IMR-90 (cell line): ENCODE results near the gene KRT80. TPM values are rescaled to one million over a fixed set of nuclear protein-coding genes. Genes with fewer than 3 reads are reported as not detected.

Experiments
- ATAC-seq: fragments of 200-7000 bp; cut with Tn5 transposase; 2 replicates; pipeline ENCODE4 v1.9.1; 2020; ENCODE audit warnings: low read depth, mild to moderate bottlenecking, moderate library complexity
- BruUV-seq: library from RNA; stranded (reverse); fragments of 400-500 nt; replicated peaks from 2 replicates; lab custom pipeline; 2021; lab: Mats Ljungman, UMichigan
- CTCF ChIA-PET: fragments of 300-600 bp; formaldehyde crosslinking; extraction: SDS; loops from one replicate; lab custom pipeline; 2021; ENCODE audit warnings: antibody characterized with exemption; lab: Yijun Ruan, JAX
- POLR2A ChIA-PET: fragments of 300-600 bp; sonication (Branson Sonifier 250); formaldehyde crosslinking; loops from one replicate; lab custom pipeline; 2022; ENCODE audit warnings: antibody characterized with exemption; ENCODE audit not compliant: unreplicated experiment; lab: Charles Lee
- DNase-seq: peaks from one replicate; pipeline ENCODE4 v3.0.0; 2013
- H2AFZ ChIP-seq: replicated peaks from 2 replicates; pipeline ENCODE3; 2013; ENCODE audit warnings: low read length, mild to moderate bottlenecking; ENCODE audit not compliant: poor library complexity
- H2AK5ac ChIP-seq: 2 replicates; pipeline ENCODE4 v1.6.1; 2013; ENCODE audit warnings: low read depth, low read length, inconsistent platforms
- H2AK9ac ChIP-seq: replicated peaks from 2 replicates; pipeline ENCODE3; 2013; ENCODE audit warnings: mild to moderate bottlenecking, low read depth, low read length, moderate library complexity; ENCODE audit not compliant: poor library complexity
- H2BK120ac ChIP-seq: 2 replicates; pipeline ENCODE4 v1.6.1; 2013; ENCODE audit warnings: low read depth, low read length, inconsistent platforms
- H2BK15ac ChIP-seq: 3 replicates; pipeline ENCODE4 v1.6.1; 2013; ENCODE audit warnings: low read depth, low read length, inconsistent platforms
- H2BK20ac ChIP-seq: 2 replicates; pipeline ENCODE4 v1.6.1; 2013; ENCODE audit warnings: low read depth, mild to moderate bottlenecking, inconsistent platforms, low read length, moderate library complexity
- H2BK5ac ChIP-seq: 2 replicates; pipeline ENCODE4 v1.6.1; 2013; ENCODE audit warnings: mild to moderate bottlenecking, low read depth, low read length, inconsistent platforms; ENCODE audit not compliant: poor library complexity, severe bottlenecking
- H3K14ac ChIP-seq: replicated peaks from 2 replicates; pipeline ENCODE4 v1.6.1; 2013; ENCODE audit warnings: low read depth, low read length, inconsistent platforms
- H3K18ac ChIP-seq: 2 replicates; pipeline ENCODE4 v1.6.1; 2013; ENCODE audit warnings: low read depth, low read length, control low read depth
- H3K23ac ChIP-seq: 2 replicates; pipeline ENCODE4 v1.6.1; 2013; ENCODE audit warnings: low read depth, low read length, inconsistent platforms
- H3K27ac ChIP-seq: 2 replicates; pipeline ENCODE4 v1.5.1; 2013; ENCODE audit warnings: mild to moderate bottlenecking, control low read depth, low read length; ENCODE audit not compliant: insufficient read depth
- H3K27me3 ChIP-seq: 2 replicates; pipeline ENCODE4 v1.6.1; 2013; ENCODE audit warnings: low read length; ENCODE audit not compliant: control insufficient read depth, insufficient read depth
- H3K36me3 ChIP-seq: 2 replicates; pipeline ENCODE4 v1.6.1; 2013; ENCODE audit warnings: low read length, mixed read lengths; ENCODE audit not compliant: control insufficient read depth, insufficient read depth
- H3K4ac ChIP-seq: 2 replicates; pipeline ENCODE4 v1.6.1; 2013; ENCODE audit warnings: low read depth, low read length, inconsistent platforms
- H3K4me1 ChIP-seq: 2 replicates; pipeline ENCODE4 v1.6.1; 2013; ENCODE audit warnings: low read length, mixed read lengths; ENCODE audit not compliant: control insufficient read depth, insufficient read depth
- H3K4me2 ChIP-seq: 2 replicates; pipeline ENCODE4 v1.6.1; 2013; ENCODE audit warnings: low read depth, mild to moderate bottlenecking, control low read depth, low read length, moderate library complexity
- H3K4me3 ChIP-seq: 2 replicates; pipeline ENCODE4 v1.5.1; 2013; ENCODE audit warnings: low read depth, mild to moderate bottlenecking, control low read depth, low read length, moderate library complexity; ENCODE audit not compliant: insufficient read depth
- H3K56ac ChIP-seq: 2 replicates; pipeline ENCODE4 v1.6.1; 2013; ENCODE audit warnings: low read length, inconsistent platforms; ENCODE audit not compliant: insufficient read depth; ENCODE audit errors: extremely low read depth
- H3K79me1 ChIP-seq, 2 experiments: 2 replicates each; pipeline ENCODE4 v1.6.1; 2013; ENCODE audit warnings: low read length in 2 of 2, inconsistent platforms in 1 of 2, low read depth in 1 of 2
- H3K9ac ChIP-seq: 2 replicates; pipeline ENCODE4 v1.6.1; 2013; ENCODE audit warnings: low read depth, low read length, control low read depth
- H3K9me1 ChIP-seq: 2 replicates; pipeline ENCODE4 v1.6.1; 2013; ENCODE audit warnings: low read length, inconsistent platforms; ENCODE audit not compliant: insufficient read depth
- H3K9me3 ChIP-seq: 2 replicates; pipeline ENCODE4 v1.6.1; 2013; ENCODE audit warnings: low read length; ENCODE audit not compliant: control insufficient read depth, insufficient read depth
- H4K20me1 ChIP-seq: 2 replicates; pipeline ENCODE4 v1.6.1; 2013; ENCODE audit warnings: low read length, inconsistent platforms; ENCODE audit not compliant: insufficient read depth
- H4K5ac ChIP-seq: 2 replicates; pipeline ENCODE4 v1.6.1; 2013; ENCODE audit warnings: mild to moderate bottlenecking, low read depth, low read length, control low read depth
- H4K8ac ChIP-seq, 2 experiments: 2 replicates each; pipeline ENCODE4 v1.6.1; 2013; ENCODE audit warnings: low read depth in 2 of 2, low read length in 2 of 2, control low read depth in 1 of 2, inconsistent platforms in 1 of 2
- H4K91ac ChIP-seq: 2 replicates; pipeline ENCODE4 v1.6.1; 2013; ENCODE audit warnings: low read depth, low read length, inconsistent platforms; ENCODE audit not compliant: insufficient read depth
- BHLHE40 ChIP-seq: fragments of 150-350 bp; IDR thresholded peaks from 2 replicates; pipeline ENCODE4 v1.6.1; 2016; ENCODE audit warnings: mild to moderate bottlenecking, low read depth, low read length
- CEBPB ChIP-seq: IDR thresholded peaks from 2 replicates; pipeline ENCODE4 v1.6.1; 2012; ENCODE audit warnings: low read depth, low read length, improper control_type of control experiment
- CHD1 ChIP-seq: IDR thresholded peaks from 2 replicates; pipeline ENCODE4 v1.6.1; 2012; ENCODE audit warnings: low read depth, low read length, improper control_type of control experiment
- CTCF ChIP-seq: conservative IDR thresholded peaks from 2 replicates; pipeline ENCODE4 v1.5.1; 2012; ENCODE audit warnings: mild to moderate bottlenecking, low read depth, low read length, improper control_type of control experiment
- FOS ChIP-seq: fragments of 150-350 bp; IDR thresholded peaks from 2 replicates; pipeline ENCODE4 v1.6.1; 2016; ENCODE audit warnings: low read depth, low read length
- MAFK ChIP-seq: IDR thresholded peaks from 2 replicates; pipeline ENCODE4 v1.6.1; 2012; ENCODE audit warnings: low read depth, low read length, improper control_type of control experiment
- MAZ ChIP-seq: IDR thresholded peaks from 2 replicates; pipeline ENCODE4 v1.6.1; 2012; ENCODE audit warnings: low read depth, mild to moderate bottlenecking, low read length, improper control_type of control experiment, moderate library complexity, borderline replicate concordance
- MXI1 ChIP-seq: IDR thresholded peaks from 2 replicates; pipeline ENCODE4 v1.6.1; 2012; ENCODE audit warnings: low read depth, mild to moderate bottlenecking, low read length, moderate library complexity, borderline replicate concordance
- NFE2L2 ChIP-seq: fragments of 150-350 bp; IDR thresholded peaks from 2 replicates; pipeline ENCODE4 v1.6.1; 2016; ENCODE audit warnings: low read depth, mild to moderate bottlenecking, low read length
- POLR2A ChIP-seq: IDR thresholded peaks from 2 replicates; pipeline ENCODE4 v1.6.1; 2012; ENCODE audit warnings: mild to moderate bottlenecking, low read depth, low read length
- RAD21 ChIP-seq: IDR thresholded peaks from 2 replicates; pipeline ENCODE4 v1.6.1; 2012; ENCODE audit warnings: low read length, improper control_type of control experiment
- RCOR1 ChIP-seq: IDR thresholded peaks from 2 replicates; pipeline ENCODE4 v1.6.1; 2012; ENCODE audit warnings: mild to moderate bottlenecking, low read length, improper control_type of control experiment; ENCODE audit not compliant: insufficient replicate concordance
- RFX5 ChIP-seq: IDR thresholded peaks from 2 replicates; pipeline ENCODE4 v1.8.0; 2012; ENCODE audit warnings: low read depth, mild to moderate bottlenecking, low read length, moderate library complexity
- SMC3 ChIP-seq: fragments of 150-350 bp; IDR thresholded peaks from 2 replicates; pipeline ENCODE4 v1.6.1; 2016; ENCODE audit warnings: low read depth, mild to moderate bottlenecking, antibody characterized with exemption, low read length, moderate library complexity
- WGBS, 2 experiments: methylation state at CpG; one replicate each; pipeline versions ENCODE4 v1.1.5 to v1.1.7; 2013; ENCODE audit warnings: missing lambda C conversion rate in 2 of 2; ENCODE audit not compliant: insufficient read length in 1 of 2; ENCODE audit errors: extremely low coverage in 2 of 2; 5-methylcytosine and 5-hydroxymethylcytosine counted together
- dilution Hi-C: fragments of 300-500 bp; cut with HindIII; formaldehyde crosslinking; loops from one replicate; pipeline ENCODE4 v1.14.3; 2018; ENCODE audit warnings: low sequenced_read_pairs; ENCODE audit not compliant: unreplicated experiment
- in situ Hi-C: fragments of 300-500 bp; cut with MboI; formaldehyde crosslinking; loops from 3 replicates; pipeline ENCODE4 v1.14.3; 2019; ENCODE audit warnings: low sequenced_read_pairs, inconsistent platforms, mixed read lengths
- intact Hi-C: fragments of 100-400 bp; cut with micrococcal nuclease; formaldehyde crosslinking; loops from 2 replicates; pipeline ENCODE4 v1.10.0; 2022
- polyA plus RNA-seq, 3 experiments: library from polyadenylated mRNA; depleted of rRNA; stranded (reverse); fragments of >200 nt; gene quantifications; 2 replicates each; pipeline ENCODE4 v1.2.3, GENCODE V29; 2012; ENCODE audit warnings: low replicate concordance in 1 of 3
- total RNA-seq: library from RNA; depleted of rRNA; stranded (reverse); fragments of >200 nt; gene quantifications from 2 replicates; pipeline ENCODE4 v1.2.3, GENCODE V29; 2012
- TF ChIP-seq, protein P1 (sequence below): fragments of 150-350 bp; IDR thresholded peaks from 2 replicates; pipeline ENCODE4 v1.6.1; 2016; ENCODE audit warnings: low read depth, mild to moderate bottlenecking, low read length, moderate library complexity, borderline replicate concordance
- TF ChIP-seq, protein P2 (sequence below): fragments of 150-350 bp; IDR thresholded peaks from 2 replicates; pipeline ENCODE4 v1.6.1; 2017; ENCODE audit warnings: mild to moderate bottlenecking, antibody characterized with exemption, low read length, low read depth

KRT80 gene
- total and polyA plus RNA-seq, 2 of the 4 experiments (the other 2 are of a cell fraction) = 0.54 to 3.4 TPM

DNA sequence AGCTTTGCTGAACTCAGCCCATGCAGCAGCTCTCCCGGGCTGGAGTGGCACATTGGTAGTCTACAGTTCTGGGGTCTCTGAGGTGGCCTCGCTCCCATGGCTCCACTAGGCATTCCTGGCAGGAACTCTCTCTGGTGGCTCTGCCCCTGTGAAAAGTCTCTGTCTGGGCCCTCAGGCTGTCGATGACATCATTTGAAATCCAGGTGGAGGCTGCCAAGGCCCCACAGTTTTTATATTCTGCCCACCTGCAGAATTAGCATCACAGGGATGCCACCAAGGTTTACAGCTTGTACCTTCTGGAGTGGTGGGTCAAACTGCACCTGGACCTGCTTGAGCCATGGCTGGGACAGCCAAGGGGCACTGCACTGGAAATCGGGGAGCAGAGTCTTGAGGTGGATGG is 31.6 kb downstream of the KRT80 start:
- WGBS, 2 experiments = 67% methylated on average over 1 of the region's 4 CpGs; no CpG with 5 or more reads in 1 of the 2 experiments
- dilution Hi-C loops (no loop called here), intact Hi-C loops (no loop called here), in situ Hi-C loops (no loop called here)
- Histone ChIP-seq H3K4me2 (no peak overlapping the region), H2AK5ac (no peak overlapping the region), H3K79me1 (no peaks in the 10 kb centered on the region), H3K4me1 (peaks cover 8% of the 10 kb centered on the region), H3K9me1 (peaks cover 6% of the 10 kb centered on the region; the same call in 1 of the 2 replicates), H4K8ac (no peak overlapping the region), H2BK120ac (no peak overlapping the region), H3K9ac (no peak overlapping the region), H2BK5ac (no peak overlapping the region), H3K9me3 (no peaks in the 10 kb centered on the region), H3K4ac (no peak overlapping the region), H3K14ac (no peak overlapping the region), H3K4me3 (no peak overlapping the region), H3K23ac (no peak overlapping the region), H2BK15ac (no peak overlapping the region), H4K91ac (0 out of 2 replicates have a peak overlapping the region, but pooled peaks have one; percentile 6), H4K20me1 (no peaks in the 10 kb centered on the region), H2AFZ (no peak overlapping the region), H2AK9ac (no peak overlapping the region), H4K5ac (no peak overlapping the region), H3K36me3 (no peaks in the 10 kb centered on the region), H2BK20ac (no peak overlapping the region), H3K56ac (no peak overlapping the region), H3K27ac (no peak overlapping the region), H3K27me3 (no peaks in the 10 kb centered on the region), H3K18ac (no peak overlapping the region)
- ChIA-PET CTCF (interaction anchor here (0.7 kb wide), 1 partner anchor 119 kb away, joined by 3 read pairs; no protein-coding TSS in a partner anchor), POLR2A (no interaction called here)
- BruUV-seq = no TSS peak
- TF ChIP-seq, protein P1, sequence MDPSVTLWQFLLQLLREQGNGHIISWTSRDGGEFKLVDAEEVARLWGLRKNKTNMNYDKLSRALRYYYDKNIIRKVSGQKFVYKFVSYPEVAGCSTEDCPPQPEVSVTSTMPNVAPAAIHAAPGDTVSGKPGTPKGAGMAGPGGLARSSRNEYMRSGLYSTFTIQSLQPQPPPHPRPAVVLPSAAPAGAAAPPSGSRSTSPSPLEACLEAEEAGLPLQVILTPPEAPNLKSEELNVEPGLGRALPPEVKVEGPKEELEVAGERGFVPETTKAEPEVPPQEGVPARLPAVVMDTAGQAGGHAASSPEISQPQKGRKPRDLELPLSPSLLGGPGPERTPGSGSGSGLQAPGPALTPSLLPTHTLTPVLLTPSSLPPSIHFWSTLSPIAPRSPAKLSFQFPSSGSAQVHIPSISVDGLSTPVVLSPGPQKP = no peak
- TF ChIP-seq NFE2L2 = no peak
- TF ChIP-seq RFX5 = no peak
- TF ChIP-seq MAZ = no peak
- TF ChIP-seq RCOR1 = no peak
- TF ChIP-seq, protein P2, sequence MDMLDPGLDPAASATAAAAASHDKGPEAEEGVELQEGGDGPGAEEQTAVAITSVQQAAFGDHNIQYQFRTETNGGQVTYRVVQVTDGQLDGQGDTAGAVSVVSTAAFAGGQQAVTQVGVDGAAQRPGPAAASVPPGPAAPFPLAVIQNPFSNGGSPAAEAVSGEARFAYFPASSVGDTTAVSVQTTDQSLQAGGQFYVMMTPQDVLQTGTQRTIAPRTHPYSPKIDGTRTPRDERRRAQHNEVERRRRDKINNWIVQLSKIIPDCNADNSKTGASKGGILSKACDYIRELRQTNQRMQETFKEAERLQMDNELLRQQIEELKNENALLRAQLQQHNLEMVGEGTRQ = no peak
- TF ChIP-seq MXI1 = no peak
- no peak for TF ChIP-seq POLR2A
- TF ChIP-seq FOS = no peak
- TF ChIP-seq RAD21 = no peak
- TF ChIP-seq BHLHE40 = no peak
- no peak for TF ChIP-seq MAFK
- TF ChIP-seq CHD1 = no peak
- TF ChIP-seq CTCF = no peak
- no peak for TF ChIP-seq CEBPB
- no peak for TF ChIP-seq SMC3
- no peak for DNase-seq
- no peak for ATAC-seq
